T-helper 2 cell treated with Interferon-gamma antibody and Interleukin-4, amounts not matched to agents 5 μg/mL and 100 μg/mL, for 36 hours (primary cell): Measurements from ENCODE around the gene LDB3.
"Not testable (repeated sequence)": the region's sequence is repeated elsewhere in the genome, so short reads cannot be mapped to it uniquely, and the experiment has no call there.

Experiments
- DNase-seq: peaks from one replicate; pipeline ENCODE4 v3.0.0; 2021; ENCODE audit warnings: low spot score
- H3K27ac Mint-ChIP-seq: one replicate; pipeline ENCODE4 v1.8.0; 2021; ENCODE audit warnings: mild to moderate bottlenecking, mixed read lengths
- H3K27me3 Mint-ChIP-seq: one replicate; pipeline ENCODE4 v1.8.0; 2021; ENCODE audit warnings: low read depth, mixed read lengths
- H3K36me3 Mint-ChIP-seq: one replicate; pipeline ENCODE4 v1.8.0; 2021; ENCODE audit warnings: low read depth, mixed read lengths
- H3K4me1 Mint-ChIP-seq: one replicate; pipeline ENCODE4 v1.8.0; 2021; ENCODE audit warnings: low read depth, mixed read lengths
- H3K4me3 Mint-ChIP-seq: one replicate; pipeline ENCODE4 v1.8.0; 2022; ENCODE audit warnings: mild to moderate bottlenecking, moderate library complexity, mixed read lengths
- H3K9me3 Mint-ChIP-seq: one replicate; pipeline ENCODE4 v1.8.0; 2021; ENCODE audit warnings: mixed read lengths

The LDB3 gene

DNA sequence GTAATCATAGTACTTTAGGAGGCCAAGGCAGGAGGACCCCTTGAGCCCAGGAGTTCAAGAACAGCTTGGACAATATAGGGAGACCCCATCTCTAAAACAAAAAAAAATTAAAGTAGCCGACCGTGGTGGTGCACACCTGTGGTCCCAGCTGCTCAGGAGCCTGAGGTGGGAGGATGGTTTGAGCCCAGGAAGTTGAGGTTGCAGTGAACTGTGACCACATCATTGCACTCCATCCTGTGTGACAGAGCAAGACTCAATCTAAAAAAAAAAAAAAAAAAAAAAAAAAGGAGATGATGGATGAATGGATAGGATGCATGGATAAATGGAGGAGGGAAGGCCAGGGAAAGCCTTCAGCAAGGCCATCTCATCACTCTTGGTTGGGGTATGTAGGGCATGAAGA, 54.7 kb downstream of the LDB3 start:
- H3K27ac Mint-ChIP-seq: no peak overlapping the region
- H3K4me1 Mint-ChIP-seq: peaks cover 7% of the 10 kb centered on the region
- no peak for DNase-seq
- H3K4me3 Mint-ChIP-seq: no peak overlapping the region
- H3K9me3 Mint-ChIP-seq: no peaks in the 10 kb centered on the region
- no peaks in the 10 kb centered on the region for H3K36me3 Mint-ChIP-seq
- peaks cover 16% of the 10 kb centered on the region for H3K27me3 Mint-ChIP-seq

DNA sequence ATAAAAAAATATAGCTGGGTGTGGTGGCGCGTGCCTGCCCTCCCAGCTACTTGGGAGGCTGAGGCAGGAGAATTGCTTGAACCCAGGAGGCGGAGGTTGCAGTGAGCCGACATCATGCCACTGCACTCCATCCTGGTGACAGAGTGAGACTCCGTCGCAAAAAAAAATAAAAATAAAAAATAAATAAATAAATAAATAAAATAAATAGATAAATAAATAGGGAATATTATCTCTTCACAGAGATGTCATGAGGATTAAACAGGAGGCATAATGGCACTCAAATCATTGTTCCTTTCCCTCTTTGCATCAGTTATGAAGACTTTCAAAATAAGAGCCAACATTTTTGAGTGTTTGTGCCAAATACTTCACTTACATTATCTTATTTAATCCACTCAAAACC, 56.1 kb downstream of the LDB3 start:
- Mint-ChIP-seq H3K4me3 (no peak overlapping the region), H3K27ac (no peak overlapping the region), H3K27me3 (peaks cover 16% of the 10 kb centered on the region), H3K9me3 (no peaks in the 10 kb centered on the region), H3K36me3 (no peaks in the 10 kb centered on the region), H3K4me1 (peaks cover 7% of the 10 kb centered on the region)
- no peak for DNase-seq

DNA sequence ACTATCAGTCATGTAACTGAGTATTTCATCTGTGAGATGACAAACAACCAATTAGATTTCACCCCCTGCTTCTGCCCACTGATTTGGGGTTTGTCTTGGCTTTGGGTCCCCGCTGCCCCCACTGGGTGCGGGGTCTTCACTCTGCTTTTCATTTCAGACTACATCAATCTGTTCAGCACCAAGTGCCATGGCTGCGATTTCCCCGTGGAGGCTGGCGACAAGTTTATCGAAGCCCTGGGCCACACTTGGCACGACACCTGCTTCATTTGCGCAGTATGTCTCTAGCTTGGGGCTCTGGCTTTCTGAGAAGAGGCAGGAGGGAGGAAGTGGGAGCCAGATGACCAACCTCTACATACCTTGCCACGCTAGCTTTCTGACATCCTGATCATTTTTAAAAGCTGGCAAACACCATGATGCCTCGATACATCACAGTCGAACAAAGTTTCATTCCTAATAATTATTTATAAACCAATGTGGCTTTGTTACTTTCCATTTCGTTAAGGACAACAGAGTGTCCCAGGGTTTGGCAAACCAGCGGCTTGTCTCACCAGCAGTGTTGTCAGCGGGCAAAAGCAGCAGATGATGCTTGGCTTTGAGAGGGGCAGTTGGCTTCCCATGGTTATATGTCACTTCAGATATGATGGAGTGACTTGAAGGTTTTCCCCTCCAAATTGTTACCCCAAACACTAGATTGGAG, 57.8 kb downstream of the LDB3 start:
- Mint-ChIP-seq H3K9me3 (no peaks in the 10 kb centered on the region), H3K27me3 (peaks cover 10% of the 10 kb centered on the region), H3K36me3 (no peaks in the 10 kb centered on the region), H3K27ac (no peak overlapping the region), H3K4me3 (no peak overlapping the region), H3K4me1 (peaks cover 7% of the 10 kb centered on the region)
- no peak for DNase-seq

DNA sequence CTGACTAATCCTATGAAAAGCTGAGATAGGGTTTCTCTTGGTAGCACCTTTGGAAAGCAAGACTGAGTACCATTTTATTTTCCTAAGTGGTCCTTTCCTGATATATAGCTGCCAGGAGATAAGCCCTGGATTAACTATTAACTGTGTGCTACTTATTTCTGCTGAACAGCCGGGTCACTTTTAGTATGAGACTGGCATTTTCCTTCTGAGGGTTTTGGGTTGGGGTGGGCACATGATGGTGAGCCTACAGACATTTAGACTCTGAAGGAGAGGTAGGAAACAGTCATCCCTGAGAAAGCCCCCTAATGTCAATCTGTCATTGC, 58.3 kb downstream of the LDB3 start:
- H3K4me1 Mint-ChIP-seq: peaks cover 7% of the 10 kb centered on the region
- H3K36me3 Mint-ChIP-seq: no peaks in the 10 kb centered on the region
- no peak overlapping the region for H3K27ac Mint-ChIP-seq
- no peak overlapping the region for H3K4me3 Mint-ChIP-seq
- H3K9me3 Mint-ChIP-seq: no peaks in the 10 kb centered on the region
- H3K27me3 Mint-ChIP-seq: peaks cover 5% of the 10 kb centered on the region
- no peak for DNase-seq

- Mint-ChIP-seq H3K4me3 (no peak overlapping the region), H3K36me3 (no peaks in the 10 kb centered on the region), H3K27ac (no peak overlapping the region), H3K9me3 (no peaks in the 10 kb centered on the region), H3K4me1 (peaks cover 7% of the 10 kb centered on the region), H3K27me3 (peaks cover 3% of the 10 kb centered on the region)
- no peak for DNase-seq
Observed at GRCh38 chr10:86727470-86727869, 59.2 kb downstream of the LDB3 start.

DNA sequence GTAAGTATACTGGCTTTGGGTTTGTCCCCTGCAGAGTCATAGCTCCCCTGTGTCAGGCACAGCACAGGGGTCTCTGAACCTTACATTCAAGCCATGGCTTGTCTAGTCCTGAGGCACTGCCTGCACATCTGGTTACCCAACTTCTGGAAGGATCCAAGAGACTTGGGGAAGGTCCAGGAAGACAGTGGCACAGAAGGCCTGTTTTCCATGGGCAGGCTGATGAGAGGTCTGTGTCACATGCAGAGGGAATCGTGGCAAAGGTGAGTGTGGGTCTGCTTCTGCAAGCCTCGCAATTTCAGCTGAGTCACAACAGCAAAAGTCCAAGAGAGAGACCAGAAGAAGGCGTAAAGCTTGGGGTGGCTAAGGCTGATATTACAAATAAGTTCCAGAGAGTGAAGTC, 59.7 kb downstream of the LDB3 start:
- Mint-ChIP-seq H3K4me3 (no peak overlapping the region), H3K27me3 (peaks cover 3% of the 10 kb centered on the region), H3K9me3 (no peaks in the 10 kb centered on the region), H3K4me1 (peaks cover 5% of the 10 kb centered on the region), H3K36me3 (no peaks in the 10 kb centered on the region), H3K27ac (no peak overlapping the region)
- DNase-seq: no peak

GRCh38 chr10:86729677-86730076, 61.4 kb downstream of the LDB3 start:
- H3K4me3 Mint-ChIP-seq: no peak overlapping the region

GRCh38 chr10:86730227-86730626, 61.9 kb downstream of the LDB3 start:
- no peak overlapping the region for H3K27ac Mint-ChIP-seq
- H3K4me1 Mint-ChIP-seq: no peaks in the 10 kb centered on the region
- no peaks in the 10 kb centered on the region for H3K36me3 Mint-ChIP-seq
- no peak for DNase-seq
- H3K4me3 Mint-ChIP-seq: no peak overlapping the region
- no peaks in the 10 kb centered on the region for H3K9me3 Mint-ChIP-seq
- H3K27me3 Mint-ChIP-seq: peaks cover 7% of the 10 kb centered on the region

More at GRCh38 chr10:86729677-86730076, 61.4 kb downstream of the LDB3 start:
- Mint-ChIP-seq H3K4me1 (no peaks in the 10 kb centered on the region), H3K9me3 (no peaks in the 10 kb centered on the region), H3K27me3 (peaks cover 8% of the 10 kb centered on the region), H3K36me3 (no peaks in the 10 kb centered on the region), H3K27ac (no peak overlapping the region)
- DNase-seq: no peak

DNA sequence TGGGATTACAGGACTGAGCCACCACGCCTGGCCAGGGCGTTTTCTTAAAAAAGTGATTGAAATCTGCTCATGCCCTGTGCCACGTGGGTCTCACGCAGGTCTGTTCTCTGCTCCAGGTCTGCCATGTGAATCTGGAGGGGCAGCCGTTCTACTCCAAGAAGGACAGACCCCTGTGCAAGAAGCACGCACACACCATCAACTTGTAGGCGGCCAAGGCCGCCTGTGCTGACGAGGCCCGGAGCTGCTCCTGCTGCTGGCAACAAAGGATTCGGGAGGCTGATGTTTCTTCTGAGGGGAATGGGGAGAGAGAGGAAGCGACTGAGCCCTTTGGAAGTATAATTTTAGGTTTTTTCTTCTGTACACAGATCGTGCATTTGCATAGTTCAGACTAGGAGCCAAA, 64.5 kb downstream of the LDB3 start:
- Mint-ChIP-seq H3K4me1 (no peaks in the 10 kb centered on the region), H3K4me3 (no peak overlapping the region), H3K27ac (no peak overlapping the region), H3K9me3 (no peaks in the 10 kb centered on the region), H3K27me3 (peaks cover 6% of the 10 kb centered on the region), H3K36me3 (no peaks in the 10 kb centered on the region)
- no peak for DNase-seq

DNA sequence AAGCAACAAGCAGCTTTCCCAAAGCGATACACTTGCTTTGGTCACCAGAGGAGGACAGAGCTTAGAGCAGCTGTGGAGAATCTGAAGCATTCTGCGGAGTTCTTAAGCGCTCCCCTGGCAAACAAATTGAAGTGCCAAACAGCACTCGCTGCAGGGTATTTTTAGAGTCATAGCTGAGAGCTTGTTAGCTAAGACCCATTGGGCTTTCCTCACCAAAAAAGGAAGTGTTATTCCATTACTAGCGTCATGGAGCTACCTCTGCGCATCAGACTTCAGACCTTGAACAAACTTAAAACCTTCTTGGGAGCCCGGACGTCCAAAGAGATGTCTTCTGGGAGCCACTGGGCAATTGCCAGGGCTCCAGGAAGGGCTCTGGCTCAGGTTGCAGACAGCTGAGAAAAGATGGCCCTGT, 65.0 kb downstream of the LDB3 start:
- H3K36me3 Mint-ChIP-seq: no peaks in the 10 kb centered on the region
- no peak for DNase-seq
- no peaks in the 10 kb centered on the region for H3K9me3 Mint-ChIP-seq
- peaks cover 9% of the 10 kb centered on the region for H3K27me3 Mint-ChIP-seq
- no peak overlapping the region for H3K4me3 Mint-ChIP-seq
- H3K27ac Mint-ChIP-seq: no peak overlapping the region
- no peaks in the 10 kb centered on the region for H3K4me1 Mint-ChIP-seq

DNA sequence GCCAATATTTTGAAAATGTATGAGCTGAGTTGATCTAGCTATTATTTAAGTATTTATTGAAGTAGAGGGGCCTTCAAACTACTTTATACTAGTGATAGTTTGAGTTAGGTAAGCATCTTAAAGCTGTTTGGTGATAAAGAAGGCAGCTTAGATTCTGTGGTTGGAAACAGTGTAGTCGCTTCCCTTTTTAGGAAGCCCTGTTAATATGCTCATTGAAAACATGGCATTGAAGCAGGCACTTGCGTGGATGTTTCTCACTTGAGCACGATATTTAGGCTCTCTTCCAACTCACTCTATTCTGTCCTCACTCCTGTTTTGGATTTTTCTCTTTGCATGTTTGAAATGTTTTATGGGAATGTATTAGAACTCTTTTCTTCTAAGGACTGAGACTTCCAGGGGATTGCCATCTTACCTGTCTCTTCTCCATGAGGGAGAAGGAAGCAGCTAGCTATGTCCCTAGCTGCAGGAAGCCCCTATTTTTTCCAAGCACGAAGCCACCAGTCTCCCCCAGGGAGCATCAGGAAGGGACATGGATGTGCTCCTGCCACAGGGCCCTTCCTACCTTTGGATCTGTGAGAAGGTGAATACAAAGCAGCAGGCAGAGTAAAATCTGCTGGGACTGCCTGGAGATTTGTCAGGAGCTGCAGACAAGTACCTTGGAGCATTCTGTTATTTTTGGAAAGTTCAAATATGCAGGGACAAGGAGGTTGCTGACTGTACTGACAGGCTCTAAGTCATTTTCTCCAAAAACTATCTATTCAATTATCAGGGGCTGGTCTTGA, 66.1 kb downstream of the LDB3 start:
- peaks cover 11% of the 10 kb centered on the region for H3K27me3 Mint-ChIP-seq
- H3K4me1 Mint-ChIP-seq: no peaks in the 10 kb centered on the region
- no peak overlapping the region for H3K4me3 Mint-ChIP-seq
- DNase-seq: no peak
- H3K9me3 Mint-ChIP-seq: no peaks in the 10 kb centered on the region
- no peak overlapping the region for H3K27ac Mint-ChIP-seq
- H3K36me3 Mint-ChIP-seq: no peaks in the 10 kb centered on the region

GRCh38 chr10:86735278-86735677, 67.0 kb downstream of the LDB3 start:
- H3K4me3 Mint-ChIP-seq, H3K4me1 Mint-ChIP-seq, H3K9me3 Mint-ChIP-seq, H3K36me3 Mint-ChIP-seq, H3K27ac Mint-ChIP-seq, DNase-seq: not testable (repeated sequence)
- peaks cover 14% of the 10 kb centered on the region for H3K27me3 Mint-ChIP-seq

DNA sequence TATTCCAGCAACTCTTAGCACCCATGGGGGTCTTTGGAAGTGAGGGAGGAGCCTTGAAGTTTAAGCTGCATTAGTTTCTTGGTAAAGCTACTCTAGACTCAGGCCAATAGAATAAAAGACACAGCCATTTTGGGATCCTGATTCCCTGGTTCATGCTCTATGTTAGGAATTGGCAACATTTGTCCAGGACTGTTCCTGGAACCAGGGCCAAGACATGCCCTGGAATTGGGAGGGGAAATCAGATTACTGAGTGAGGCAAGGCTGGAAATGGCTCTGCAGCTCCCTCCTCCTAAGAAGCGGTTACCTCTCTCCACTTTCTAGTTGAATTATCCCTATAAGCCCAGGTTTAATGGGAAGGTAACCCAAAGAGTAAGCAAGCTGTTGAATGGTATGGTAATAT, 73.9 kb downstream of the LDB3 start:
- DNase-seq: no peak
- Mint-ChIP-seq H3K9me3 (no peaks in the 10 kb centered on the region), H3K36me3 (no peaks in the 10 kb centered on the region), H3K27me3 (peaks cover 10% of the 10 kb centered on the region), H3K4me1 (no peaks in the 10 kb centered on the region), H3K27ac (no peak overlapping the region), H3K4me3 (no peak overlapping the region)

DNA sequence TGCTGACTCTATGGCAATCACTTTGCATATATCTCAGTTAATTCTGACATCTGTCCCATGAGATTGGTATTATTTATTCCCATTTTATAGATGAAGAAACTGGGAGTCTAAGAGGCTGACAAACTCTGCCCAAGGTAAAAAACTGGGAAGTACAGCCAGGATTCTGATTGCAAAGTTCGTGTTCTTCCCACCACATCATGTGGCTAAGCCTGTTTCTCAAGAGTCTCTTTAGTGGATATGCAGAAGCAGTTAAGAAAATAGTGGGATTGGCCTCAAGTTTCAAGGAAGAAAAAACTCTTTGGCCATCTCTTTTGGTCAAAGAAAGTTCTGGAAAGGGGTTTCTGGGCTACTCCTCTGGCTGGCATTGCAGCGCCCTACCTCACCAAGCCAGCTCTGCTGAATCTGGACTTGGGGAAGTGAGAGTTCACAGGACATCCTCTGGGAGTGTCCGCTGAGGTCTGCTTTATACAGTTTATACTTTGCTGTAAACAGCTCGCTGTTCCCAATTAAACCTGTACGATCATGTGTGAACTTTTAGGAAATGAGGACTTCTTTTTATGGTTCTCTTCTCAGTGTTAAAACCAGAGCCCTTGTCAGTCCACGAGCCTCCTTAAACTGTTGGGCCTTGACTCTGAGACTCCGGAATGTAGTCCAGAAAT, 75.9 kb downstream of the LDB3 start:
- no peaks in the 10 kb centered on the region for H3K9me3 Mint-ChIP-seq
- peaks cover 5% of the 10 kb centered on the region for H3K27me3 Mint-ChIP-seq
- no peak overlapping the region for H3K27ac Mint-ChIP-seq
- no peaks in the 10 kb centered on the region for H3K4me1 Mint-ChIP-seq
- no peak overlapping the region for H3K4me3 Mint-ChIP-seq
- H3K36me3 Mint-ChIP-seq: no peaks in the 10 kb centered on the region
- DNase-seq: no peak
